Measurements from ENCODE around the gene FRMD5.
A peak's percentile ranks its signal among the peaks of the same experiment; 100 is the strongest.

The FRMD5 gene

DNA sequence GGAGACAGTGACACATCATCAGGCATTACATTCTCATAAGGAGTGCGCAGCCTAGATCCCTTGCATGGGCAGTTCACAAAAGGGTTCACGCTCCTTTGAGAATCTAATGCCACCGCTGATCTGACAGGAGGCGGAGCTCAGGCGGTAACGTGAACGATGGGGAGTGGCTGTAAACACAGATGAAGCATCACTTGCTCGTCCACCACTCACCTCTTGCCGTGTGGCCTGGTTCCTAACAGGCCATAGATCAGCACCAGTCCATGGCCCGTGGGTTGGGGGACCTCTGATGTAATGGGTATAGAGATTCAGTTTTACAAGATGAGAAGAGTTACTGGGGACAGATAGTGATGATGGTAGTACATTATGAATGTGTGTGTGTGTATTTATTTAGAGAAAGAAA, 63.0 kb downstream of the FRMD5 start:
- TF ChIP-seq, protein P1, sequence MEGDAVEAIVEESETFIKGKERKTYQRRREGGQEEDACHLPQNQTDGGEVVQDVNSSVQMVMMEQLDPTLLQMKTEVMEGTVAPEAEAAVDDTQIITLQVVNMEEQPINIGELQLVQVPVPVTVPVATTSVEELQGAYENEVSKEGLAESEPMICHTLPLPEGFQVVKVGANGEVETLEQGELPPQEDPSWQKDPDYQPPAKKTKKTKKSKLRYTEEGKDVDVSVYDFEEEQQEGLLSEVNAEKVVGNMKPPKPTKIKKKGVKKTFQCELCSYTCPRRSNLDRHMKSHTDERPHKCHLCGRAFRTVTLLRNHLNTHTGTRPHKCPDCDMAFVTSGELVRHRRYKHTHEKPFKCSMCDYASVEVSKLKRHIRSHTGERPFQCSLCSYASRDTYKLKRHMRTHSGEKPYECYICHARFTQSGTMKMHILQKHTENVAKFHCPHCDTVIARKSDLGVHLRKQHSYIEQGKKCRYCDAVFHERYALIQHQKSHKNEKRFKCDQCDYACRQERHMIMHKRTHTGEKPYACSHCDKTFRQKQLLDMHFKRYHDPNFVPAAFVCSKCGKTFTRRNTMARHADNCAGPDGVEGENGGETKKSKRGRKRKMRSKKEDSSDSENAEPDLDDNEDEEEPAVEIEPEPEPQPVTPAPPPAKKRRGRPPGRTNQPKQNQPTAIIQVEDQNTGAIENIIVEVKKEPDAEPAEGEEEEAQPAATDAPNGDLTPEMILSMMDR (conservative IDR thresholded peaks at IDR 0.05; ENCODE audit: low read length), result no peak
- no peak overlapping the region for H3K4me3 ChIP-seq (ENCODE audit: low read length)
- DNase-seq (ENCODE audit: low read depth), result no peak

DNA sequence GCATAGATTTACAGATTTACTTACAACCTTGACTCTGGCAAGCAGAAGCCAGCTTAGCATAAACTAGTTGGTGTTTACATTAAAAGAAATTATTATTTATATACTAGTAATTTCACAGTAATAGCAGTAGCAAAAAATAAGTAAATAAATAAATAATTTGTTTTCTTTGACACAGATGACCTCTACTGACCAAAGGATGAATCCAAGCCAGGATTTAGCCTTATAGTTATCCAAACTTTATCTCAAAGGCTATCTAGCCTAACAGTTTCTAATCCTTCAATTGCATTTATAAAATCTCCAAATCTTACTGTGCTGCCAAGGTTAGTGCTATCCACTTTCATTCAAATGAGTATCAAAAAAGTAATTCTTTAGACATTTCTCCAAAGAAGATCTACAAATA, 64.3 kb downstream of the FRMD5 start:
- TF ChIP-seq, protein P1 (conservative IDR thresholded peaks at IDR 0.05; ENCODE audit: low read length), result peak; percentile 45
- no peak overlapping the region for H3K4me3 ChIP-seq (ENCODE audit: low read length)
- no peak for DNase-seq (ENCODE audit: low read depth)

DNA sequence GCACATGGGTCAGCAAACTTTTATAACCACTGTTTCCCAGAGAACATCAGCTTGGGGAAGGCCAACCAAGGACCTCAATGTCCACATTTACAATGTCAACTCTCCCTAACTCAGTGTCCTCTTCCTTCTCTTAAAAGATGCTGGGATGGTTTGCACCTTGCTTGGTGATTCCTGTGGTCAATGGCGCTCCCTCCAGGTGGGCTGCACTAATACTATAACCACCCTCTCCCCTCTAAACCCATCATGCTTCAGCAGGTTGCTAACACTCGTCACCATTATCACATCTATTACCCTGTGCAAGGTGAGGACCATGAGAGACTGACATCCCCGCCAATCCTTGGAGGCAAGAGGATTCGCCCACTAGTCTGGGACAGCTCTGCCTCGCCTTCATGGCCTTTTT, 65.2 kb downstream of the FRMD5 start:
- DNase-seq (ENCODE audit: low read depth), result no peak
- no peak overlapping the region for H3K4me3 ChIP-seq (ENCODE audit: low read length)
- TF ChIP-seq, protein P1 (conservative IDR thresholded peaks at IDR 0.05; ENCODE audit: low read length), result no peak

DNA sequence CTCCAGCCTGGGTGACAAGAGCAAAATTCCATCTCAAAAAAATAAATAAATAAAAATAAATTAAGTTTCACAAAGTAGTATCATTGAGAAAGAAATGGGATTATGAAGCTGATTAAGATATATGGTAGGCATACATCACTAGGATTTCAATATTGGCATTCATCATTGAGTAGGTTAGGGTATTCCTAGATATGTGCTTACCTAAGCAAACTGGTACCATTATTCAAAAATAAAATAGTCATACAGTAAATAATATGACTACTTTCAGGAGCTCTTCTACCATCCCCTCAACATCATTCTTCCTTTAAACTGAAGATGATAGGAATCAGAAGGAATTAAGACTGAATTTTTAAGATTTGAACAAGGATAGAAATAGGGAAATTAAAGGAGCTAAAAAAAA, 66.6 kb downstream of the FRMD5 start:
- TF ChIP-seq, protein P1 (conservative IDR thresholded peaks at IDR 0.05; ENCODE audit: low read length), result no peak
- H3K4me3 ChIP-seq (ENCODE audit: low read length), result no peak overlapping the region
- no peak for DNase-seq (ENCODE audit: low read depth)

DNA sequence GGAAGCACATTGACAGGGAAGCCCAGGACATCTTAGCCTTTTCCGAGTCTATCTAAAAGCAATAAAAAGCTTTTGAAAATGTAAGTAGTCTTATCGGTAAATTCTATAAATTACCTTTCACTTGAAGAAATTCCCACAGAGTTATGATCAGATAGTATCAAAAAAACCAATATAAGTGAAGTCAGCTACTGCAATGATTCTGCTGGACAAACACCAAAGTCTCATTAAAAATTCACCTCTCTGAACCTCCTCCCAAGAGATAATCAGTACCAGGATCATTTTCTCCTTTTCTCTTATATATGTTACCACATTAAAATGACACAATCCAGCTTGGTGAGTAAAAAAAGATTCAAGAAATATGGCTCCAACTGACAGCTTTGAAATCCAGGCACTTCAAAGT, 69.2 kb downstream of the FRMD5 start:
- H3K4me3 ChIP-seq (ENCODE audit: low read length), result no peak overlapping the region
- TF ChIP-seq, protein P1 (conservative IDR thresholded peaks at IDR 0.05; ENCODE audit: low read length), result no peak
- no peak for DNase-seq (ENCODE audit: low read depth)

DNA sequence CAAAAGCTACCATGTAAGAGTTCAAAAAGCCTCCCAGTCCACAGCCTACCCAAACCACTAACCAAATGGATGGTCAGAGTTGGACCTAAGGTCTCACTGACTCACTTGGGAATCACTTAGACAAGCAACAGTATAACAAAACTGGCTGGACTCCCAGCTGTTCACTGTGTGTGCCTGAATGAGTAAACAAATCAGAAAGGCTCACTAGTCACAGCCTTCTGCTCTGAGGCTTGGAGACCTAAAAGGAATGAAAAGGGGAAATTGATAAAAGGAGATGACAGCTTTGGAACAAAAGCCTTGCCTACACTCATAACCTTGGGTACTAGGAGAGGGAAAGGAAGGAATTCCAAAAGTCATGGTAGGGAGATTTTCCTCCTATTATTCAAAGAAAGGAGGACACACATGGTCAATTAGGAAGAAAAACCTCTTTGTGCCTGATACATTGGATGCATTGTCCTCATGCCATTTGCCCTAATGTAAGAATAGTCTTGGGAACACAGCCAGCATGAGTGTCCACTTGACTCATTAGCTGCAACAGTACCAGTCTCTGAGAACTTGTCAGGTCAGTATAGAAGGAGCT, 92.3 kb downstream of the FRMD5 start:
- TF ChIP-seq, protein P1 (conservative IDR thresholded peaks at IDR 0.05; ENCODE audit: low read length), result no peak
- no peak overlapping the region for H3K4me3 ChIP-seq (ENCODE audit: low read length)
- peak; percentile 99 for DNase-seq (ENCODE audit: low read depth)

DNA sequence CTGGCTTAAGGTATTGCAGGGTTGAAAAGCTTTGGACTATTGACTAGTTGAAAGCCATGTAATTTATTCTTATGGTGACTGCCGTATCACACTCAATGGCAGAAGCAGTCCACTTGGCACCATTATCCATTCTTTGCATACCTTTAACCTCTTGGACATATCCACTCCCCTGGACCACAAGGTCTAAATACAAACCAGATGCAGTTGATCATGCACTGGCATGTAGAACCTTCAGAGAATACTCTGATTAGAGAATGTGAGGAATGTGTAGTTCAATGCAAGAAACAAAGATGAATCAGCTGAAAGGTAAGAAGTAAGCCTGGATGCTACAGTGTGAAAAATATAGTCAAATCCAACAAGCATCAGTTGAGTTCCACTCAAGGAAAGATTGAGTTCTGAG, 93.1 kb downstream of the FRMD5 start:
- no peak overlapping the region for H3K4me3 ChIP-seq (ENCODE audit: low read length)
- TF ChIP-seq, protein P1 (conservative IDR thresholded peaks at IDR 0.05; ENCODE audit: low read length), result no peak
- peak; percentile 98 for DNase-seq (ENCODE audit: low read depth)
